Upper lobe of right lung (tissue), 1 donor: ENCODE measurements around the gene MTHFD1L. TPM values are rescaled to one million over a fixed set of nuclear protein-coding genes. Genes with fewer than 3 reads are reported as not detected.
A peak's percentile ranks its signal among the peaks of the same experiment; 100 is the strongest.

Source experiments
- ATAC-seq: fragments of 200-7000 bp; cut with Tn5 transposase; one replicate; pipeline ENCODE4 v1.9.1; 2020; ENCODE audit warnings: mild to moderate bottlenecking, moderate library complexity
- DNase-seq: peaks from one replicate; pipeline ENCODE4 v3.0.0-alpha.2; 2020
- H3K27ac ChIP-seq: fragments of 200-600 bp; one replicate; pipeline ENCODE4 v1.8.0; 2022
- H3K27me3 ChIP-seq: fragments of 200-600 bp; one replicate; pipeline ENCODE4 v1.8.0; 2022; ENCODE audit warnings: mild to moderate bottlenecking
- H3K36me3 ChIP-seq: fragments of 200-600 bp; one replicate; pipeline ENCODE4 v1.8.0; 2022
- H3K4me1 ChIP-seq: fragments of 200-600 bp; one replicate; pipeline ENCODE4 v1.8.0; 2022
- H3K4me3 ChIP-seq: fragments of 200-600 bp; one replicate; pipeline ENCODE4 v1.8.0; 2022; ENCODE audit warnings: mild to moderate bottlenecking
- H3K9me3 ChIP-seq: fragments of 200-600 bp; one replicate; pipeline ENCODE4 v1.8.0; 2022
- CTCF ChIP-seq: fragments of 200-600 bp; IDR thresholded peaks from one replicate; pipeline ENCODE4 v1.8.0; 2022; ENCODE audit warnings: antibody characterized with exemption
- intact Hi-C: fragments of 100-400 bp; cut with DNase I; formaldehyde crosslinking; loops from one replicate; pipeline ENCODE4 v1.11.0; 2022
- total RNA-seq: library from RNA; stranded (reverse); fragmentation: NEBNext Ultra II Directional; extraction: Animal tissue kit (Norgen Biotek cat#: 25700); gene quantifications from one replicate; pipeline ENCODE4 v1.2.1, GENCODE V29; 2021
- donor health status: DM: no; HTN: yes; CAD: no; lungs with severe emphysema.

Gene MTHFD1L
- total RNA-seq, 1 donor from 2014 or later: 27.9 TPM

- no peak overlapping the region for H3K27ac ChIP-seq
- DNase-seq (no peak), ATAC-seq (no peak)
- no peaks in the 10 kb centered on the region for H3K9me3 ChIP-seq
- no peak for TF ChIP-seq CTCF
- intact Hi-C loops: no loop called here
- H3K27me3 ChIP-seq: no peaks in the 10 kb centered on the region
- no peaks in the 10 kb centered on the region for H3K36me3 ChIP-seq
- no peak overlapping the region for H3K4me3 ChIP-seq
- H3K4me1 ChIP-seq: no peaks in the 10 kb centered on the region
These were observed 159.6 kb downstream of the MTHFD1L start for GRCh38 chr6:151025076-151025475.

- no peak for DNase-seq
- Histone ChIP-seq H3K4me1 (no peaks in the 10 kb centered on the region), H3K9me3 (no peaks in the 10 kb centered on the region), H3K27ac (no peak overlapping the region), H3K27me3 (no peaks in the 10 kb centered on the region), H3K36me3 (no peaks in the 10 kb centered on the region), H3K4me3 (no peak overlapping the region)
- intact Hi-C loops: no loop called here
- no peak for TF ChIP-seq CTCF
- ATAC-seq: no peak
These were observed 160.7 kb downstream of the MTHFD1L start for GRCh38 chr6:151026041-151026663.

- intact Hi-C loops: no loop called here
- ATAC-seq: no peak
- H3K9me3 ChIP-seq: no peaks in the 10 kb centered on the region
These were observed 161.8 kb downstream of the MTHFD1L start for GRCh38 chr6:151027295-151027747.

GRCh38 chr6:151027936-151028838 is 162.7 kb downstream of the MTHFD1L start:
- H3K4me3 ChIP-seq: no peak overlapping the region
- ATAC-seq (no peak), DNase-seq (no peak)
- intact Hi-C loops: no loop called here
- no peaks in the 10 kb centered on the region for H3K27me3 ChIP-seq
- no peak for TF ChIP-seq CTCF
- H3K36me3 ChIP-seq: no peaks in the 10 kb centered on the region
- no peaks in the 10 kb centered on the region for H3K9me3 ChIP-seq
- no peaks in the 10 kb centered on the region for H3K4me1 ChIP-seq
- no peak overlapping the region for H3K27ac ChIP-seq

More at GRCh38 chr6:151027295-151027747, 161.8 kb downstream of the MTHFD1L start:
- TF ChIP-seq CTCF: no peak
- no peak for DNase-seq
- Histone ChIP-seq H3K27me3 (no peaks in the 10 kb centered on the region), H3K4me1 (no peaks in the 10 kb centered on the region), H3K27ac (no peak overlapping the region), H3K4me3 (no peak overlapping the region), H3K36me3 (no peaks in the 10 kb centered on the region)

GRCh38 chr6:151029970-151030369 is 164.5 kb downstream of the MTHFD1L start:
- DNase-seq (no peak), ATAC-seq (peak; percentile 52)
- no peaks in the 10 kb centered on the region for H3K27me3 ChIP-seq
- H3K27ac ChIP-seq: no peak overlapping the region
- intact Hi-C loops: no loop called here
- no peak for TF ChIP-seq CTCF
- no peak overlapping the region for H3K4me3 ChIP-seq
- peaks cover 8% of the 10 kb centered on the region for H3K36me3 ChIP-seq
- no peaks in the 10 kb centered on the region for H3K9me3 ChIP-seq
- H3K4me1 ChIP-seq: no peaks in the 10 kb centered on the region
